Measurements from ENCODE around the gene RPL13A. TPM values are rescaled to one million over a fixed set of nuclear protein-coding genes. Genes with fewer than 3 reads are reported as not detected.

The RPL13A gene
- total RNA-seq, 1 experiment from 2014 or later = 3,286 TPM

- Histone ChIP-seq H2BK120ac (ENCODE audit: low read depth, low read length, poor library complexity, severe bottlenecking) (no peak overlapping the region), H3K14ac (ENCODE audit: insufficient read depth, low read length) (no peak overlapping the region), H4K20me1 (ENCODE audit: control insufficient read depth, insufficient read depth, insufficient read length) (no peaks in the 10 kb centered on the region), H4K8ac (replicated peaks; ENCODE audit: insufficient read length, low read depth, low read length) (no peak overlapping the region), H2AK5ac (ENCODE audit: insufficient read length, low read length) (no peak overlapping the region), H3K9ac (ENCODE audit: extremely low read depth, insufficient read length, low read length) (no peak overlapping the region), H3K56ac (ENCODE audit: insufficient read length, low read depth, low read length) (no peak overlapping the region), H2BK12ac (ENCODE audit: insufficient read length, low read depth, low read length) (no peak overlapping the region), H2BK5ac (ENCODE audit: insufficient read length, low read length) (no peak overlapping the region), H3K4me1 (ENCODE audit: insufficient read depth, low read length) (no peaks in the 10 kb centered on the region), H2BK15ac (ENCODE audit: low read depth, low read length) (no peak overlapping the region), H3K4ac (ENCODE audit: low read depth, low read length) (no peak overlapping the region), H3T11ph (ENCODE audit: low read length) (no peak overlapping the region), H3K9me3 (ENCODE audit: control insufficient read depth, low read depth, low read length) (no peaks in the 10 kb centered on the region), H2AFZ (ENCODE audit: low read length) (no peak overlapping the region), H3K79me2 (ENCODE audit: insufficient read depth, low read length) (no peaks in the 10 kb centered on the region), H4K5ac (ENCODE audit: insufficient read length, low read depth, low read length) (no peak overlapping the region), H2BK20ac (ENCODE audit: low read depth, low read length, poor library complexity, severe bottlenecking) (no peak overlapping the region), H3K18ac (ENCODE audit: insufficient read length, low read depth, low read length) (no peak overlapping the region), H3K23me2 (ENCODE audit: insufficient read length, low read depth, low read length, poor library complexity, severe bottlenecking) (peaks cover 21% of the 10 kb centered on the region), H4K91ac (ENCODE audit: insufficient read length, low read depth, low read length) (no peak overlapping the region), H3K27ac (ENCODE audit: insufficient read length, low read depth, low read length) (no peak overlapping the region), H3K4me2 (ENCODE audit: insufficient read depth, insufficient read length, low read length) (peak overlapping the region; percentile 83), H3K27me3 (ENCODE audit: insufficient read depth, low read length) (peaks cover 34% of the 10 kb centered on the region; the same call in 1 of the 2 replicates), H3K79me1 (ENCODE audit: insufficient read depth, low read depth, low read length, poor library complexity, severe bottlenecking) (no peaks in the 10 kb centered on the region), H3K23ac (ENCODE audit: insufficient read length, low read depth, low read length) (no peak overlapping the region)
- Mint-ChIP-seq H3K36me3 (ENCODE audit: insufficient read depth in 1 of 3, low read depth in 3 of 3) (peaks cover 8 to 12% (median 11%) of the 10 kb centered on the region in 3 experiments), H3K27me3 (ENCODE audit: low read depth) (peaks cover 53% of the 10 kb centered on the region), H3K4me1 (peaks cover 20 to 33% of the 10 kb centered on the region in 2 experiments), H3K9me3 (no peaks in the 10 kb centered on the region; a peak in 1 of 5 replicates), H3K4me3 (peak overlapping the region; percentile 74 to 82), H3K27ac (peak overlapping the region in 1 of 3 experiments; percentile 59; a peak in 1 of 7 replicates)
- no peak for DNase-seq
- TF ChIP-seq CTCF (conservative IDR thresholded peaks at IDR 0.05) = no peak
- no CpG with 5 or more reads among the region's 14 CpGs for WGBS (ENCODE audit: extremely low coverage, insufficient read length, low lambda C conversion rate)
These were observed 45.5 kb upstream of the RPL13A start for GRCh38 chr19:49441960-49442350.

Measured in H9 (cell line).